PC-3 (cell line): Measurements from ENCODE around the gene MYH7.

ENCODE experiments used
- CTCF ChIP-seq: fragments of 300-600 bp; sonication (generic); conservative IDR thresholded peaks from 2 replicates; pipeline ENCODE4 v1.5.1; 2017; ENCODE audit warnings: antibody characterized with exemption, low read depth, mild to moderate bottlenecking, low read length
- EZH2 ChIP-seq: fragments of 300-600 bp; sonication (generic); IDR thresholded peaks from one replicate; pipeline ENCODE4 v1.6.1; 2017; ENCODE audit warnings: antibody characterized with exemption, mild to moderate bottlenecking, low read length; ENCODE audit not compliant: unreplicated experiment
- EZH2phosphoT487 ChIP-seq: fragments of 300-600 bp; sonication (generic); IDR thresholded peaks from 2 replicates; pipeline ENCODE4 v1.6.1; 2018; ENCODE audit warnings: mild to moderate bottlenecking, antibody characterized with exemption, low read length, borderline replicate concordance

- TF ChIP-seq CTCF = no peak
- no peak for TF ChIP-seq EZH2phosphoT487
- TF ChIP-seq EZH2 = no peak
Measured at GRCh38 chr14:23452237-23452636, 16.8 kb upstream of the MYH7 start.
